ENCODE measurements around the gene SLC39A2.
A peak's percentile ranks its signal among the peaks of the same experiment; 100 is the strongest.
"Not testable (repeated sequence)": the region's sequence is repeated elsewhere in the genome, so short reads cannot be mapped to it uniquely, and the experiment has no call there.

Gene SLC39A2

GRCh38 chr14:21026274-21026987 is 27.3 kb downstream of the SLC39A2 start:
- H3K36me3 Mint-ChIP-seq: no peaks in the 10 kb centered on the region

DNA sequence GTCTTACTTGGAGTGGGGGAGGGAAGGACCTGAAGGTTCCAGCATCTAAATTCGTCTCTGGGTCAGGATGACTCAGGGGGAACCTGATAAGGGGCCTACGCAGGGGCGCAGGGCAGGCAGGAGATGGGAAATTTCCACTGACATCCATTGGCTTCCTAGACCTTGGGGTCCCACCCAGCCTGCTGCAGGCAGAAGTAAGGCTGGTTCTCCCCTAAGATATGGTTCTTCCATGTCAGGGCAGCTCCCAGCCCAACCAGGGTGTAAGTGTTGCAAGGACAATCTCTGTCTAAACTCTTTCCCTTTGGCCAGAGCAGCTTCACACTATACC is 27.9 kb downstream of the SLC39A2 start:
- H3K4me1 Mint-ChIP-seq (ENCODE audit: low read depth): peaks cover 19% of the 10 kb centered on the region
- H3K9me3 Mint-ChIP-seq (ENCODE audit: low read depth): no peaks in the 10 kb centered on the region
- peak overlapping the region; percentile 35 for H3K4me3 Mint-ChIP-seq
- H3K36me3 Mint-ChIP-seq: no peaks in the 10 kb centered on the region
- no peaks in the 10 kb centered on the region for H3K27me3 Mint-ChIP-seq
- H3K27ac Mint-ChIP-seq: no peak overlapping the region

More at GRCh38 chr14:21026274-21026987, 27.3 kb downstream of the SLC39A2 start:
- Mint-ChIP-seq H3K27me3 (no peaks in the 10 kb centered on the region), H3K4me1 (ENCODE audit: low read depth) (peaks cover 19% of the 10 kb centered on the region), H3K4me3 (peak overlapping the region; percentile 62), H3K27ac (no peak overlapping the region), H3K9me3 (ENCODE audit: low read depth) (no peaks in the 10 kb centered on the region)

- Mint-ChIP-seq H3K4me3 (no peak within 1 kb of the TSS), H3K4me1 (ENCODE audit: low read depth) (peaks cover 4% of the 10 kb centered on the region), H3K9me3 (ENCODE audit: low read depth) (no peaks in the 10 kb centered on the region), H3K27me3 (no peaks in the 10 kb centered on the region), H3K36me3 (no peaks in the 10 kb centered on the region), H3K27ac (no peak within 1 kb of the TSS)
Measured at GRCh38 chr14:21029917-21030316, 30.8 kb downstream of the SLC39A2 start, which contains the start of gene TPPP2. TSS of gene TPPP2 (plus strand) at chr14:21030217. CDS start at chr14:21030582, 365 bp downstream.

- Mint-ChIP-seq H3K4me3 (no peak overlapping the region), H3K27me3 (no peaks in the 10 kb centered on the region), H3K9me3 (ENCODE audit: low read depth) (no peaks in the 10 kb centered on the region), H3K36me3 (no peaks in the 10 kb centered on the region), H3K4me1 (ENCODE audit: low read depth) (peaks cover 1% of the 10 kb centered on the region), H3K27ac (no peak overlapping the region)
Measured at GRCh38 chr14:21030531-21030930, 31.4 kb downstream of the SLC39A2 start.

GRCh38 chr14:21032326-21033132 is 33.4 kb downstream of the SLC39A2 start:
- Mint-ChIP-seq H3K4me3 (no peak overlapping the region), H3K9me3 (ENCODE audit: low read depth) (no peaks in the 10 kb centered on the region), H3K4me1 (ENCODE audit: low read depth) (no peaks in the 10 kb centered on the region), H3K27ac (no peak overlapping the region), H3K27me3 (no peaks in the 10 kb centered on the region), H3K36me3 (no peaks in the 10 kb centered on the region)

GRCh38 chr14:21033133-21033698 is 34.1 kb downstream of the SLC39A2 start:
- no peaks in the 10 kb centered on the region for H3K27me3 Mint-ChIP-seq
- no peaks in the 10 kb centered on the region for H3K4me1 Mint-ChIP-seq (ENCODE audit: low read depth)
- H3K27ac Mint-ChIP-seq: no peak overlapping the region
- H3K36me3 Mint-ChIP-seq: no peaks in the 10 kb centered on the region
- no peak overlapping the region for H3K4me3 Mint-ChIP-seq
- H3K9me3 Mint-ChIP-seq (ENCODE audit: low read depth): no peaks in the 10 kb centered on the region

GRCh38 chr14:21034707-21035106 is 35.6 kb downstream of the SLC39A2 start, which contains the start of gene RNASE13:
TSS of gene RNASE13 (minus strand) at chr14:21034807. CDS start at chr14:21034288, 519 bp downstream.
- Mint-ChIP-seq H3K9me3 (ENCODE audit: low read depth) (no peaks in the 10 kb centered on the region), H3K4me1 (ENCODE audit: low read depth) (no peaks in the 10 kb centered on the region), H3K36me3 (no peaks in the 10 kb centered on the region), H3K27me3 (no peaks in the 10 kb centered on the region), H3K4me3 (no peak within 1 kb of the TSS), H3K27ac (no peak within 1 kb of the TSS)

GRCh38 chr14:21036751-21037150 is 37.7 kb downstream of the SLC39A2 start:
- Mint-ChIP-seq H3K27ac (no peak overlapping the region), H3K4me1 (ENCODE audit: low read depth) (no peaks in the 10 kb centered on the region)

GRCh38 chr14:21037156-21037555 is 38.1 kb downstream of the SLC39A2 start:
- Mint-ChIP-seq H3K36me3 (no peaks in the 10 kb centered on the region), H3K27ac (no peak overlapping the region), H3K27me3 (no peaks in the 10 kb centered on the region), H3K4me1 (ENCODE audit: low read depth) (no peaks in the 10 kb centered on the region), H3K9me3 (ENCODE audit: low read depth) (no peaks in the 10 kb centered on the region), H3K4me3 (no peak overlapping the region)

More at GRCh38 chr14:21036751-21037150, 37.7 kb downstream of the SLC39A2 start:
- H3K36me3 Mint-ChIP-seq: no peaks in the 10 kb centered on the region
- no peaks in the 10 kb centered on the region for H3K9me3 Mint-ChIP-seq (ENCODE audit: low read depth)
- H3K4me3 Mint-ChIP-seq: no peak overlapping the region
- H3K27me3 Mint-ChIP-seq: no peaks in the 10 kb centered on the region

GRCh38 chr14:21038441-21039422 is 39.6 kb downstream of the SLC39A2 start:
- no peaks in the 10 kb centered on the region for H3K4me1 Mint-ChIP-seq (ENCODE audit: low read depth)
- no peak overlapping the region for H3K4me3 Mint-ChIP-seq
- H3K9me3 Mint-ChIP-seq (ENCODE audit: low read depth): no peaks in the 10 kb centered on the region
- no peaks in the 10 kb centered on the region for H3K36me3 Mint-ChIP-seq
- H3K27ac Mint-ChIP-seq: no peak overlapping the region
- H3K27me3 Mint-ChIP-seq: peaks cover 4% of the 10 kb centered on the region

DNA sequence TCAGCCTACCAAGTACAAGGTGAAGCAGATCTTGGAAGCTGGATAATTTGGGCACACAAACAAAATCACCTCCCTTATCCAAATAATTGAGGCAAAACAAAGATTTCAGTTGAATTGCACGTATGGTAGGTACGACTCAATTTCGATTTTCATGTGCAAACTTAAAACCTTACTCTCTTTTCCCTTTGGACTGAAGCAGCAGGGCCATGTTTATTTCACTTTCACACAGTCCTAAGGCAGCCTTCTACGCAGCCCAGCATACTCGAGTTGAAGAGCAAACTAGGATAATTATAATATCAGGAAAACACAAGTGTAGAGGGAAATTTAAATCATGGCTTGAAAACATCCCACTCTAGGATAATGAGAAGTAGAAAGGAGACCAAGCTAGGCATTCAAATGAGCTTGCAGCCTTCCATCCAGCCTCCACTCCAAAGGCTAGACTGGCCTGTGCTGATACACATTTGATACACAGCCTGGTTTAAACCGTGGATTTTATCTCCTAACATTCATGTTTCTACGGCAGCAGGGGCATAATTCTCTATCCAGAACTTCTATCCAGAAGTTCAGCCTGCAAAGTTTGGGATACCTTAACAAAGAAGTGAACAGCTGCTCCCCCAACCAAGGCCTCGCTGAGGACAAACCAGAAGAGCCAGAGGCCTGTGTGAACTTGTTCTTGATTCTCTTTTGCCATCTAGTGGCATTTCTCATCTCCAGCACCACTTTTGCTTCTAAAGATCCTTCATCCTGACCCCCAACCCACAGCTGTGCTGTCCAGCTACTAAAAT is 40.7 kb downstream of the SLC39A2 start:
- no peak overlapping the region for H3K4me3 Mint-ChIP-seq
- H3K27me3 Mint-ChIP-seq: peaks cover 4% of the 10 kb centered on the region
- H3K27ac Mint-ChIP-seq: no peak overlapping the region

DNA sequence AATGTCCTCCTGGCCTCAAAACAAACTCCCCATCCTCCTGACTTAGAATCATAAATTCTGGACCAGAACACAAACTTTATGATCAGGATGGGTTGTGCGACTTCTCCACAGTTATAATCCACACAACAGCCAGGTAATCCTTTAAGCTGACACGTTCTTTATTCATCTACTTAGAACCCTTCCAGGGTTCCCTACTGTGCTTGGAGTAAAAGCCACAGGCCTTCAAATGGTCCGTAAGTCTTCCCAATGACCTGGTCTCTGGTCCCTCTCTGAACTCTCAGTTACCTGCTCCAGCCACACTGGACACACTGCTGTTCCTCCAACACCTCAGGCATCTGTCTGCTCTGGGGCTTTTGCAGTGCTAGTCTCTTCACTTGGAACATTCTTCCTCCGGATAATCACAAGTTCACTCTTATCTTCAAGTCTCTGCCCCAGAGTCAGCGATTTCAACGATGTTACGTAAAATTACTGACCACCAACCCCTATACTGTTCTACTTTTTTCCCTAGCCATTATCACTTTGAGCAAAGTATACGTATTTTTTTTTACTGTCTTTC is 41.4 kb downstream of the SLC39A2 start:
- no peak overlapping the region for H3K4me3 Mint-ChIP-seq
- H3K4me1 Mint-ChIP-seq (ENCODE audit: low read depth): peaks cover 7% of the 10 kb centered on the region
- H3K27ac Mint-ChIP-seq: no peak overlapping the region
- no peaks in the 10 kb centered on the region for H3K9me3 Mint-ChIP-seq (ENCODE audit: low read depth)
- peaks cover 4% of the 10 kb centered on the region for H3K27me3 Mint-ChIP-seq
- H3K36me3 Mint-ChIP-seq: no peaks in the 10 kb centered on the region

More for the DNA sequence above, 40.7 kb downstream of the SLC39A2 start:
- H3K9me3 Mint-ChIP-seq (ENCODE audit: low read depth): no peaks in the 10 kb centered on the region
- peaks cover 7% of the 10 kb centered on the region for H3K4me1 Mint-ChIP-seq (ENCODE audit: low read depth)
- no peaks in the 10 kb centered on the region for H3K36me3 Mint-ChIP-seq

DNA sequence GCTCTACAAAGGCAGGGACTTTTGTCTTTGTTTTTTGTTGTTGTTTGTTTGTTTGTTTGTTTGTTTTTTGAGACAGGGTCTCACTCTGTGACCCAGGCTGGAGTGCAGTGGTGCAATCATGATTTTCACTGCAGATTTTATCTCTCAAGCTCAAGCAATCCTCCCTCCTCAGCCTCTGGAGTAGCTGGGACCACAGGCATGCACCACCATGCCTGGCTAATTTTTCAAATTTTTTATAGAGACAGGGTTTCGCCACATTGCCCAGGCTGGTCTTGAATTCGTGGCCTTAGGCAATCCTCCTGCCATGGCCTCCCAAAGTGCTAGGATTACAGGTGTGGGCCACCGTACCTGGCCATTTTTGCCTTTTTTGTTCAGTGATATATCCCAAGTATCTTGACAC is 41.8 kb downstream of the SLC39A2 start:
- not testable (repeated sequence) for H3K4me1 Mint-ChIP-seq (ENCODE audit: low read depth); H3K9me3 Mint-ChIP-seq (ENCODE audit: low read depth); H3K36me3 Mint-ChIP-seq; H3K27me3 Mint-ChIP-seq; H3K27ac Mint-ChIP-seq; H3K4me3 Mint-ChIP-seq
